Measurements from ENCODE around the gene CPNE9. TPM values are rescaled to one million over a fixed set of nuclear protein-coding genes. Genes with fewer than 3 reads are reported as not detected.
A peak's percentile ranks its signal among the peaks of the same experiment; 100 is the strongest.

Gene CPNE9
- total RNA-seq, 4 donors from 2014 or later: not detected

GRCh38 chr3:9701711-9702110, 1.9 kb upstream of the CPNE9 start:
- DNase-seq (ENCODE audit: low spot score) (no peak), ATAC-seq (ENCODE audit: low FRiP score) (no peak)
- TF ChIP-seq CTCF (IDR thresholded peaks at IDR 0.05): no peak

GRCh38 chr3:9703240-9703639, 393 bp upstream of the CPNE9 start:
- ATAC-seq (ENCODE audit: low FRiP score) (no peak), DNase-seq (ENCODE audit: low spot score) (no peak)
- no peak for TF ChIP-seq CTCF (IDR thresholded peaks at IDR 0.05)

GRCh38 chr3:9704347-9705322, 1.0 kb downstream of the CPNE9 start:
- DNase-seq (ENCODE audit: low spot score) (no peak), ATAC-seq (ENCODE audit: low FRiP score) (peak; percentile 62)
- no peak for TF ChIP-seq CTCF (IDR thresholded peaks at IDR 0.05)

GRCh38 chr3:9710174-9710739, 6.6 kb downstream of the CPNE9 start:
- DNase-seq (ENCODE audit: low spot score) (no peak), ATAC-seq (ENCODE audit: low FRiP score) (no peak)
- no peak for TF ChIP-seq CTCF (IDR thresholded peaks at IDR 0.05)

- DNase-seq (ENCODE audit: low spot score) (no peak), ATAC-seq (ENCODE audit: low FRiP score) (no peak)
- TF ChIP-seq CTCF (IDR thresholded peaks at IDR 0.05): no peak
These were observed 8.8 kb downstream of the CPNE9 start for GRCh38 chr3:9712415-9712814.

- TF ChIP-seq CTCF (IDR thresholded peaks at IDR 0.05): no peak
- DNase-seq (ENCODE audit: low spot score) (no peak), ATAC-seq (ENCODE audit: low FRiP score) (no peak)
These were observed 9.5 kb downstream of the CPNE9 start for GRCh38 chr3:9713142-9713541.

Data from omental fat pad (tissue), 4 donors.